Hepatocyte (in vitro differentiated cells): ENCODE results near the gene AGAP1. TPM values are rescaled to one million over a fixed set of nuclear protein-coding genes. Genes with fewer than 3 reads are reported as not detected.

Source experiments
- DNase-seq: peaks from one replicate; pipeline ENCODE4 v3.0.0-alpha.2; 2016; ENCODE audit warnings: low spot score
- H2AFZ ChIP-seq: fragments of 200-600 bp; sonication (generic); 2 replicates; pipeline ENCODE4 v1.6.0; 2016; ENCODE audit warnings: antibody characterized with exemption, mild to moderate bottlenecking
- H3K27ac ChIP-seq: fragments of 200-600 bp; sonication (generic); 2 replicates; pipeline ENCODE4 v1.5.1; 2016; ENCODE audit warnings: mild to moderate bottlenecking
- H3K27me3 ChIP-seq: fragments of 200-600 bp; sonication (generic); 2 replicates; pipeline ENCODE4 v1.6.1; 2016
- H3K36me3 ChIP-seq: fragments of 200-600 bp; sonication (generic); replicated peaks from 2 replicates; pipeline ENCODE4 v1.5.1; 2016; ENCODE audit warnings: low read depth; ENCODE audit not compliant: insufficient read depth
- H3K4me1 ChIP-seq: fragments of 200-600 bp; sonication (generic); 2 replicates; pipeline ENCODE4 v1.5.1; 2016; ENCODE audit warnings: mild to moderate bottlenecking, moderate library complexity; ENCODE audit not compliant: insufficient read depth
- H3K4me2 ChIP-seq: fragments of 200-600 bp; sonication (generic); 2 replicates; pipeline ENCODE4 v1.6.0; 2016
- H3K4me3 ChIP-seq: fragments of 200-600 bp; sonication (generic); 2 replicates; pipeline ENCODE4 v1.5.1; 2016; ENCODE audit warnings: mild to moderate bottlenecking
- H3K79me2 ChIP-seq: fragments of 200-600 bp; sonication (generic); 2 replicates; pipeline ENCODE4 v1.6.0; 2017; ENCODE audit warnings: mild to moderate bottlenecking
- H3K9me2 ChIP-seq: fragments of 200-600 bp; sonication (generic); replicated peaks from 2 replicates; pipeline ENCODE4 v1.6.0; 2017; ENCODE audit warnings: mild to moderate bottlenecking; ENCODE audit not compliant: insufficient read depth
- H3K9me3 ChIP-seq: fragments of 200-600 bp; sonication (generic); 2 replicates; pipeline ENCODE4 v1.5.1; 2016; ENCODE audit warnings: low read depth, mild to moderate bottlenecking
- H4K20me1 ChIP-seq: fragments of 200-600 bp; sonication (generic); 2 replicates; pipeline ENCODE4 v1.6.0; 2016; ENCODE audit warnings: mild to moderate bottlenecking; ENCODE audit not compliant: insufficient read depth, poor library complexity, severe bottlenecking
- EZH2 ChIP-seq: fragments of 200-600 bp; sonication (generic); IDR thresholded peaks from 2 replicates; pipeline ENCODE4 v1.6.1; 2016; ENCODE audit warnings: antibody characterized with exemption, mild to moderate bottlenecking, borderline replicate concordance
- EZH2phosphoT487 ChIP-seq: fragments of 200-600 bp; sonication (generic); IDR thresholded peaks from one replicate; pipeline ENCODE4 v1.6.1; 2018; ENCODE audit warnings: antibody characterized with exemption, mild to moderate bottlenecking, low read depth, moderate library complexity; ENCODE audit not compliant: unreplicated experiment, severe bottlenecking
- WGBS: methylation state at CpG from one replicate; pipeline ENCODE4 v1.1.6; 2016; ENCODE audit warnings: low lambda C conversion rate; ENCODE audit errors: missing lambda C conversion rate; 5-methylcytosine and 5-hydroxymethylcytosine counted together
- polyA plus RNA-seq: library from polyadenylated mRNA; unstranded; fragments of >200 nt; fragmentation: Nextera tagmentation; extraction: Ambion mirVana; gene quantifications from 2 replicates; pipeline ENCODE4 v1.2.1, GENCODE V29; 2016
- total RNA-seq: library from RNA; depleted of rRNA; stranded (reverse); fragments of >200 nt; gene quantifications from 2 replicates; pipeline ENCODE4 v1.2.3, GENCODE V29; 2014
- TF ChIP-seq, protein P1 (sequence below): fragments of 200-600 bp; sonication (generic); IDR thresholded peaks from 2 replicates; pipeline ENCODE4 v1.5.1; 2016; ENCODE audit warnings: antibody characterized with exemption, mild to moderate bottlenecking; ENCODE audit not compliant: poor library complexity

AGAP1 gene
- total and polyA plus RNA-seq, 2 experiments from 2014 or later = 12.1 to 20.0 TPM

DNA sequence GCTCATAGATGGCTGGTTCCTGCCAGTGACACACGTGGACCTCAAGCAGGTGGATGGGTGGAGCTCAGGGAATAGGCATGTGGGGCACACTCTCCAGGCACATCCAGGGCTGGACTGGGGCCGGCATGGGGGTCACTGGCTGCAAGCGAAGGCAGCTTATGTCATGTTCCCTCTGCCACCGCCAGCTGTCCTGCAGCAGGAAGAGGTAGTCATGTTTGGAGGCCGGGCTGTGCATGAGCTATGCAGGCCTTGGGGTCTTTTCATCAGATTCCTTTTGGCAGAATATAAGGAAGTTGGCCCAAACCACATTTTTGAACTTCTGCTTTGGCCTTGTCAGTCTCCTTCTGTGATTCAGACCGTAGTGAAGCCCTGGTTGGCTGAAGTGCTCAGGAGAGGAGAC, 61.5 kb downstream of the AGAP1 start:
- DNase-seq = no peak
- H3K27ac ChIP-seq = no peak overlapping the region
- no peak overlapping the region for H2AFZ ChIP-seq
- no peak overlapping the region for H3K4me2 ChIP-seq
- no peaks in the 10 kb centered on the region for H3K36me3 ChIP-seq
- H3K9me3 ChIP-seq = no peaks in the 10 kb centered on the region
- TF ChIP-seq, protein P1, sequence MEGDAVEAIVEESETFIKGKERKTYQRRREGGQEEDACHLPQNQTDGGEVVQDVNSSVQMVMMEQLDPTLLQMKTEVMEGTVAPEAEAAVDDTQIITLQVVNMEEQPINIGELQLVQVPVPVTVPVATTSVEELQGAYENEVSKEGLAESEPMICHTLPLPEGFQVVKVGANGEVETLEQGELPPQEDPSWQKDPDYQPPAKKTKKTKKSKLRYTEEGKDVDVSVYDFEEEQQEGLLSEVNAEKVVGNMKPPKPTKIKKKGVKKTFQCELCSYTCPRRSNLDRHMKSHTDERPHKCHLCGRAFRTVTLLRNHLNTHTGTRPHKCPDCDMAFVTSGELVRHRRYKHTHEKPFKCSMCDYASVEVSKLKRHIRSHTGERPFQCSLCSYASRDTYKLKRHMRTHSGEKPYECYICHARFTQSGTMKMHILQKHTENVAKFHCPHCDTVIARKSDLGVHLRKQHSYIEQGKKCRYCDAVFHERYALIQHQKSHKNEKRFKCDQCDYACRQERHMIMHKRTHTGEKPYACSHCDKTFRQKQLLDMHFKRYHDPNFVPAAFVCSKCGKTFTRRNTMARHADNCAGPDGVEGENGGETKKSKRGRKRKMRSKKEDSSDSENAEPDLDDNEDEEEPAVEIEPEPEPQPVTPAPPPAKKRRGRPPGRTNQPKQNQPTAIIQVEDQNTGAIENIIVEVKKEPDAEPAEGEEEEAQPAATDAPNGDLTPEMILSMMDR = no peak
- TF ChIP-seq EZH2 (no peak), EZH2phosphoT487 (no peak)
- H3K27me3 ChIP-seq = no peaks in the 10 kb centered on the region
- H4K20me1 ChIP-seq = peaks cover 44% of the 10 kb centered on the region
- 93% methylated on average over 6 of the region's 6 CpGs for WGBS
- H3K9me2 ChIP-seq = no peaks in the 10 kb centered on the region
- peaks cover 93% of the 10 kb centered on the region for H3K79me2 ChIP-seq
- H3K4me3 ChIP-seq = no peak overlapping the region
- H3K4me1 ChIP-seq = peaks cover 3% of the 10 kb centered on the region

GRCh38 chr2:235556086-235556485, 62.2 kb downstream of the AGAP1 start:
- H4K20me1 ChIP-seq = peaks cover 46% of the 10 kb centered on the region
- 87% methylated on average over 3 of the region's 3 CpGs for WGBS

DNA sequence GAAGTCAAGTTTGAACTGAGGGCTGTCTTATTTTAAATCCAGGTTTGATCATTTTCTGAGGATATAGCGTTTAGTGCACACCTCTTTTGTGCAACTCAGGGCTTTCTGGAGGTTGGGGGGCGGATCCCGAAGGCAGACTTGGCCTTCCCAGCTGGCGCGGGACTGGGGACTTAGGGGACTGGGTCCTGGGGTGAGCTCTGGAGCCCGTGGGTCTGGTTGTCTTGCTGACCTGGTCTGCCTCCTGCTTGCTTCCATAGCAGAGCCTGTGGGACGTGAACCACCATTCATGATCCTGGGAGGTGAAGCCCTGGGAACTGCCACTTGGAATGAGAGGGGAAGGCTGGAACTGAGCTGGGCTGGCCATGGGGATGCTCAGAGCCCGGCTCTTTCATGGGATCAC, 63.1 kb downstream of the AGAP1 start:
- no peak overlapping the region for H3K4me3 ChIP-seq
- TF ChIP-seq EZH2phosphoT487 (no peak), EZH2 (no peak)
- TF ChIP-seq, protein P1 = no peak
- no peak overlapping the region for H3K27ac ChIP-seq
- no peaks in the 10 kb centered on the region for H3K9me3 ChIP-seq
- peaks cover 91% of the 10 kb centered on the region for H3K79me2 ChIP-seq
- H3K9me2 ChIP-seq = no peaks in the 10 kb centered on the region
- no peaks in the 10 kb centered on the region for H3K36me3 ChIP-seq
- H3K4me1 ChIP-seq = peaks cover 3% of the 10 kb centered on the region
- H3K27me3 ChIP-seq = no peaks in the 10 kb centered on the region
- no peak for DNase-seq
- H3K4me2 ChIP-seq = no peak overlapping the region
- H4K20me1 ChIP-seq = peaks cover 45% of the 10 kb centered on the region
- 94% methylated on average over 8 of the region's 8 CpGs for WGBS
- H2AFZ ChIP-seq = no peak overlapping the region

More at GRCh38 chr2:235556086-235556485, 62.2 kb downstream of the AGAP1 start:
- no peak overlapping the region for H3K4me3 ChIP-seq
- H3K27ac ChIP-seq = no peak overlapping the region
- H3K4me1 ChIP-seq = peaks cover 3% of the 10 kb centered on the region
- H2AFZ ChIP-seq = no peak overlapping the region
- H3K79me2 ChIP-seq = peaks cover 94% of the 10 kb centered on the region
- H3K4me2 ChIP-seq = no peak overlapping the region
- no peaks in the 10 kb centered on the region for H3K27me3 ChIP-seq
- DNase-seq = no peak
- H3K9me3 ChIP-seq = no peaks in the 10 kb centered on the region
- TF ChIP-seq EZH2 (no peak), EZH2phosphoT487 (no peak)
- TF ChIP-seq, protein P1 = no peak
- no peaks in the 10 kb centered on the region for H3K9me2 ChIP-seq
- H3K36me3 ChIP-seq = no peaks in the 10 kb centered on the region

DNA sequence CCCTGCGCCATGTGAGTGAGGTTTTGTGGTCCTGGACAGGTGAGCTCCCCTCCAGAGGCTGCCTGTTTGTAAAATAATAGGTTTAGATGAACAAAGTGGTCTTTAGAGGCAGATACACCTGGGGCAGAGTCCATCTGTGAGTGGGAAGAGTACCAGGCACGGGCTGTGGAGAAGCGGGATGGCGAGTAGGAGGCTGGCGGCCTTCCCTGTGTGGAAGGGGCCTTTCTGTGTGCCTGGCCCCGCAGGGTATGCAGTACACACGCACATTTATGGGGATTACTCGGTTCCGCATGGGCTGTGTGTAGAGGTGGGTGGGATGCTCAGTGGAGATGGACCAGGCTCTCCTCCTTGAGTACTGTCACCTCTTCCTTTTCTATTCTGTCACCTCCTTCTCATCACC, 64.1 kb downstream of the AGAP1 start:
- Histone ChIP-seq H3K27me3 (no peaks in the 10 kb centered on the region), H3K4me1 (no peaks in the 10 kb centered on the region), H4K20me1 (peaks cover 47% of the 10 kb centered on the region), H2AFZ (no peak overlapping the region), H3K27ac (no peak overlapping the region), H3K9me2 (no peaks in the 10 kb centered on the region), H3K4me3 (no peak overlapping the region), H3K9me3 (no peaks in the 10 kb centered on the region), H3K4me2 (no peak overlapping the region), H3K79me2 (peaks cover 92% of the 10 kb centered on the region), H3K36me3 (no peaks in the 10 kb centered on the region)
- DNase-seq = no peak
- TF ChIP-seq EZH2 = no peak
- TF ChIP-seq, protein P1 = no peak
- 96% methylated on average over 9 of the region's 9 CpGs for WGBS
